Neuronal stem cell (in vitro differentiated cells): Measurements from ENCODE around the gene PICALM.
"Not testable (repeated sequence)": the region's sequence is repeated elsewhere in the genome, so short reads cannot be mapped to it uniquely, and the experiment has no call there.

ENCODE experiments used
- DNase-seq: peaks from one replicate; pipeline ENCODE4 v3.0.0-alpha.2; 2013; ENCODE audit warnings: low spot score
- H2AFZ ChIP-seq: one replicate; pipeline ENCODE4 v1.6.1; 2013; ENCODE audit warnings: mild to moderate bottlenecking, low read length, inconsistent platforms
- H2AK5ac ChIP-seq: 2 replicates; pipeline ENCODE4 v1.6.1; 2013; ENCODE audit warnings: low read depth, mild to moderate bottlenecking, inconsistent platforms, low read length, moderate library complexity, mixed read lengths
- H2BK120ac ChIP-seq: 2 replicates; pipeline ENCODE4 v1.6.1; 2013; ENCODE audit warnings: low read depth, mild to moderate bottlenecking, inconsistent platforms, low read length, moderate library complexity, mixed read lengths
- H2BK12ac ChIP-seq: one replicate; pipeline ENCODE4 v1.6.1; 2013; ENCODE audit warnings: low read length, inconsistent platforms
- H2BK15ac ChIP-seq: 2 replicates; pipeline ENCODE4 v1.6.1; 2013; ENCODE audit warnings: mild to moderate bottlenecking, low read length, inconsistent platforms, mixed read lengths
- H2BK5ac ChIP-seq: one replicate; pipeline ENCODE4 v1.6.1; 2013; ENCODE audit warnings: inconsistent platforms, mild to moderate bottlenecking, low read length, moderate library complexity
- H3K14ac ChIP-seq: one replicate; pipeline ENCODE4 v1.6.1; 2013; ENCODE audit warnings: low read length, inconsistent platforms
- H3K18ac ChIP-seq: 2 replicates; pipeline ENCODE4 v1.6.1; 2013; ENCODE audit warnings: low read length, inconsistent platforms
- H3K23ac ChIP-seq: 2 replicates; pipeline ENCODE4 v1.6.1; 2013; ENCODE audit warnings: low read depth, mild to moderate bottlenecking, mixed read lengths, low read length, inconsistent platforms; ENCODE audit not compliant: poor library complexity
- H3K27ac ChIP-seq: replicated peaks from 3 replicates; pipeline ENCODE4 v1.5.1; 2013; ENCODE audit warnings: low read length, inconsistent platforms
- H3K27me3 ChIP-seq, 3 experiments: 2 replicates each; pipeline ENCODE4 v1.6.1; 2013; ENCODE audit warnings: low read length in 3 of 3, mild to moderate bottlenecking in 2 of 3, inconsistent platforms in 1 of 3, low read depth in 1 of 3, mixed read lengths in 1 of 3, moderate library complexity in 1 of 3; ENCODE audit not compliant: control insufficient read depth in 3 of 3, insufficient read depth in 3 of 3
- H3K36me3 ChIP-seq, 2 donors: replicated peaks in 1 of 2; 2 replicates each; pipeline ENCODE4 v1.6.1; 2013; ENCODE audit warnings: low read length in 2 of 2; ENCODE audit not compliant: control insufficient read depth in 2 of 2, insufficient read depth in 2 of 2
- H3K4ac ChIP-seq: 2 replicates; pipeline ENCODE4 v1.6.1; 2013; ENCODE audit warnings: inconsistent platforms, mild to moderate bottlenecking, low read length, moderate library complexity
- H3K4me1 ChIP-seq, 2 donors: 1 replicate in 1 of 2; 2 replicates in 1 of 2; pipeline ENCODE4 v1.6.1; 2013; ENCODE audit warnings: low read length in 2 of 2, low read depth in 1 of 2; ENCODE audit not compliant: control insufficient read depth in 2 of 2, insufficient read depth in 1 of 2
- H3K4me2 ChIP-seq: one replicate; pipeline ENCODE4 v1.6.1; 2013; ENCODE audit warnings: mild to moderate bottlenecking, low read length, inconsistent platforms; ENCODE audit not compliant: insufficient read depth, poor library complexity, severe bottlenecking
- H3K4me3 ChIP-seq, 2 donors: 2 replicates each; pipeline ENCODE4 v1.5.1; 2013; ENCODE audit warnings: low read length in 2 of 2, mild to moderate bottlenecking in 2 of 2, inconsistent platforms in 1 of 2, moderate library complexity in 1 of 2
- H3K79me1 ChIP-seq: one replicate; pipeline ENCODE4 v1.6.1; 2013; ENCODE audit warnings: low read depth, mild to moderate bottlenecking, inconsistent platforms, low read length, moderate library complexity
- H3K9ac ChIP-seq: one replicate; pipeline ENCODE4 v1.6.1; 2013; ENCODE audit warnings: mild to moderate bottlenecking, low read depth, low read length, inconsistent platforms; ENCODE audit not compliant: poor library complexity
- H3K9me3 ChIP-seq, 2 donors: replicated peaks in 1 of 2; 2 replicates each; pipeline versions ENCODE3 to v1.6.1; 2013; ENCODE audit warnings: low read length in 2 of 2, mild to moderate bottlenecking in 2 of 2, inconsistent platforms in 1 of 2, low read depth in 1 of 2, mixed read lengths in 1 of 2, moderate library complexity in 1 of 2; ENCODE audit not compliant: control insufficient read depth in 2 of 2, insufficient read depth in 1 of 2
- H4K8ac ChIP-seq: one replicate; pipeline ENCODE4 v1.6.1; 2013; ENCODE audit warnings: low read depth, mild to moderate bottlenecking, inconsistent platforms, low read length, moderate library complexity
- H4K91ac ChIP-seq: one replicate; pipeline ENCODE4 v1.6.1; 2013; ENCODE audit warnings: low read length, low read depth, mild to moderate bottlenecking, inconsistent platforms; ENCODE audit not compliant: poor library complexity
- WGBS, 2 donors: extraction: QIAGEN DNeasy Blood & Tissue Kit; methylation state at CpG; one replicate each; pipeline ENCODE4 v1.1.7; 2013; ENCODE audit warnings: missing lambda C conversion rate in 2 of 2, mixed read lengths in 1 of 2; ENCODE audit not compliant: insufficient read length in 2 of 2, insufficient replicate concordance in 1 of 2; ENCODE audit errors: extremely low coverage in 2 of 2; 5-methylcytosine and 5-hydroxymethylcytosine counted together

Gene PICALM

DNA sequence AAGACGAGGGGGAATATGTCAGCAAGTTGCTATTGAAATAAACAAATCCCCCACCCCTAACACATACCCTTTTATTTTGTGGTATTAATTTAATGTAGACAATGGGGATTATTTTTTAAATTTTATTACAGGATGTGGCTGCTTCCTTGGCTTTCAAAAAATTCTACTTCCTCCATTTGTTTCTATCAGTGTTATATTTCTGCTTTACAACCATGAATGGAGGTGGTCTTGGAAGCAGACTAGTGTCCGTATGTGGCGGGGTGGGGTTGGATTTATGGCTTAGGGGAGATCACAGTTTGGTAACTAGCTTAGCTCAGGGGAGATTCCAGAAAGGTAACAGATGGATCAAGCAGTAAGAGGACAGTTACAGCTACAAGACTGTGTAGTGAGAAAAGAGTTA, 39.3 kb upstream of the PICALM start:
- H4K91ac ChIP-seq, result no peak overlapping the region
- WGBS, 2 donors, result no CpG with 5 or more reads among the region's 3 CpGs
- no peak overlapping the region for H2BK12ac ChIP-seq
- H3K36me3 ChIP-seq, result no peaks in the 10 kb centered on the region
- no peak overlapping the region for H3K4ac ChIP-seq
- H2BK5ac ChIP-seq, result no peak overlapping the region
- no peak overlapping the region for H2BK120ac ChIP-seq
- no peak overlapping the region for H2BK15ac ChIP-seq
- H3K14ac ChIP-seq, result no peak overlapping the region
- H3K9me3 ChIP-seq, result no peaks in the 10 kb centered on the region
- no peak overlapping the region for H3K27ac ChIP-seq
- DNase-seq, result no peak
- no peaks in the 10 kb centered on the region for H3K4me1 ChIP-seq
- H2AK5ac ChIP-seq, result no peak overlapping the region
- H2AFZ ChIP-seq, result no peak overlapping the region
- H3K79me1 ChIP-seq, result no peaks in the 10 kb centered on the region
- no peaks in the 10 kb centered on the region for H3K27me3 ChIP-seq
- H3K23ac ChIP-seq, result no peak overlapping the region
- H3K4me3 ChIP-seq, result no peak overlapping the region
- H4K8ac ChIP-seq, result no peak overlapping the region
- no peak overlapping the region for H3K9ac ChIP-seq
- no peak overlapping the region for H3K18ac ChIP-seq
- no peak overlapping the region for H3K4me2 ChIP-seq

DNA sequence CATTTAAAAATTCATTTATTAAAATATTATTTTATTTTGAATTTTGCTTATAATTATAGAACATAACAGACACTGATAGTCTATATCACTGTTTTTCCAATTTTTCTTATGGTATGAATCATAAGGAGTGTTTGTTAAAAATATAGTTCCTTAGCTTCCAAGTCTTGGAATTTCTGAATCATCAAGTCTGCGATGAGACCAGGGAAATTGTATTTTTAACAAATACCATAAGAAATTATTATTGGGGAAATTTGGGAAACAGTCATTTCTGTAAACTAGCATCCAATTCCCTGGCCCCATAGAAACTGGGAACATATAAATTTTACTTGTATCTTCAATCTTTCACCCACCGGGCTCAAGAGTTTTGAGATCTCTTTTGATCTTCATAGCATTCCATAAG, 38.0 kb upstream of the PICALM start:
- no peak overlapping the region for H2BK120ac ChIP-seq
- no peak overlapping the region for H3K4me2 ChIP-seq
- H3K27ac ChIP-seq, result no peak overlapping the region
- no peak overlapping the region for H3K4ac ChIP-seq
- H4K91ac ChIP-seq, result no peak overlapping the region
- H3K4me1 ChIP-seq, result no peaks in the 10 kb centered on the region
- no peaks in the 10 kb centered on the region for H3K36me3 ChIP-seq
- no peak overlapping the region for H2AK5ac ChIP-seq
- no peak for DNase-seq
- H3K14ac ChIP-seq, result no peak overlapping the region
- no peak overlapping the region for H2BK15ac ChIP-seq
- WGBS, 2 donors, result no CpG with 5 or more reads among the region's 2 CpGs
- H3K79me1 ChIP-seq, result no peaks in the 10 kb centered on the region
- no peak overlapping the region for H2BK5ac ChIP-seq
- H3K4me3 ChIP-seq, result no peak overlapping the region
- no peak overlapping the region for H3K9ac ChIP-seq
- no peak overlapping the region for H3K18ac ChIP-seq
- no peaks in the 10 kb centered on the region for H3K9me3 ChIP-seq
- H4K8ac ChIP-seq, result no peak overlapping the region
- no peak overlapping the region for H2AFZ ChIP-seq
- no peak overlapping the region for H3K23ac ChIP-seq
- no peak overlapping the region for H2BK12ac ChIP-seq
- no peaks in the 10 kb centered on the region for H3K27me3 ChIP-seq

DNA sequence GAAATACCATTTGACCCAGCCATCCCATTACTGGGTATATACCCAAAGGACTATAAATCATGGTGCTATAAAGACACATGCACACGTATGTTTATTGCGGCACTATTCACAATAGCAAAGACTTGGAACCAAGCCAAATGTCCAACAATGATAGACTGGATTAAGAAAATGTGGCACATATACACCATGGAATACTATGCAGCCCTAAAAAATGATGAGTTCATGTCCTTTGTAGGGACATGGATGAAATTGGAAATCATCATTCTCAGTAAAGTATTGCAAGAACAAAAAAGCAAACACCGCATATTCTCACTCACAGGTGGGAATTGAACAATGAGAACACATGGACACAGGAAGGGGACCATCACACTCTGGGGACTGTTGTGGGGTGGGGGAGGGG, 37.1 kb upstream of the PICALM start:
- not testable (repeated sequence) for H2AFZ ChIP-seq, DNase-seq, H3K9me3 ChIP-seq, H3K9ac ChIP-seq, H3K27me3 ChIP-seq, H3K27ac ChIP-seq, H2BK12ac ChIP-seq, H3K36me3 ChIP-seq, H2BK15ac ChIP-seq, H4K91ac ChIP-seq, H3K4me3 ChIP-seq, H2BK120ac ChIP-seq, H3K23ac ChIP-seq, H2BK5ac ChIP-seq, H2AK5ac ChIP-seq, H3K18ac ChIP-seq, H3K4ac ChIP-seq, H3K14ac ChIP-seq, H3K79me1 ChIP-seq, H3K4me2 ChIP-seq, H4K8ac ChIP-seq, H3K4me1 ChIP-seq
- WGBS, 2 donors, result no CpG with 5 or more reads among the region's 3 CpGs

DNA sequence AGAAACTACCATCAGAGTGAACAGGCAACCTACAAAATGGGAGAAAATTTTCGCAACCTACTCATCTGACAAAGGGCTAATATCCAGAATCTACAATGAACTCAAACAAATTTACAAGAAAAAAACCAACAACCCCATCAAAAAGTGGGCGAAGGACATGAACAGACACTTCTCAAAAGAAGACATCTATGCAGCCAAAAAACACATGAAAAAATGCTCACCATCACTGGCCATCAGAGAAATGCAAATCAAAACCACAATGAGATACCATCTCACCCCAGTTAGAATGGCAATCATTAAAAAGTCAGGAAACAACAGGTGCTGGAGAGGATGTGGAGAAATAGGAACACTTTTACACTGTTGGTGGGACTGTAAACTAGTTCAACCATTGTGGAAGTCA, 36.7 kb upstream of the PICALM start:
- not testable (repeated sequence) for H3K4ac ChIP-seq, H3K79me1 ChIP-seq, H2BK15ac ChIP-seq, H4K91ac ChIP-seq, H3K27me3 ChIP-seq, H3K9ac ChIP-seq, H2AFZ ChIP-seq, H3K23ac ChIP-seq, H3K14ac ChIP-seq, H4K8ac ChIP-seq, H2BK120ac ChIP-seq, H2BK5ac ChIP-seq, H3K9me3 ChIP-seq, H3K4me1 ChIP-seq, H3K4me3 ChIP-seq, DNase-seq, H2AK5ac ChIP-seq, H3K4me2 ChIP-seq, H2BK12ac ChIP-seq, H3K27ac ChIP-seq, H3K18ac ChIP-seq, H3K36me3 ChIP-seq
- no CpG with 5 or more reads among the region's 2 CpGs for WGBS, 2 donors
